Measurements from ENCODE around the gene HGF. TPM values are rescaled to one million over a fixed set of nuclear protein-coding genes. Genes with fewer than 3 reads are reported as not detected.

HGF gene
- total RNA-seq, 1 donor from 2014 or later: not detected

GRCh38 chr7:81767926-81768325 is 1.9 kb downstream of the HGF start:
- Mint-ChIP-seq H3K27me3 (ENCODE audit: low read depth) (no peaks in the 10 kb centered on the region), H3K4me3 (ENCODE audit: low read depth) (no peak overlapping the region), H3K4me1 (ENCODE audit: low read depth) (no peaks in the 10 kb centered on the region), H3K9me3 (peaks cover 6% of the 10 kb centered on the region), H3K36me3 (ENCODE audit: low read depth) (no peaks in the 10 kb centered on the region), H3K27ac (no peak overlapping the region)
- DNase-seq (ENCODE audit: low spot score): no peak
- intact Hi-C loops (cut with micrococcal nuclease): no loop called here

DNA sequence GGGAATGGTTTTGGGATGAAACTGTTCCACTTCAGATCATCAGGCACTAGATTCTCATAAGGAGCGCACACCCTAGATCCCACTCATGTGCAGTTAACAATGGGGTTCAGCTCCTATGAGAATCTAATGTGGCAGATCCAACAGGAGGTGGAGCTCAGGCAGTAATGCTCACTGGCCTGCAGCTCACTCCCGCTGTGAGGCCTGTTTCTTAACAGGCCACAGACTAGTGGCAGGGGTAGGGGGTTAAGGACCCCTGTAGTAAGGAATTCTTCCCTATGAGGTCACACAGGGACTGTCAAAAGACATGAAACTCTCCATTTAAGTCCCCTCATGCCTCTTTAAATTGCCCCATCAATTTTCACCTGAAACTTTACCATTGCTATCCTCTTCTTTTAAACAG is 8.0 kb downstream of the HGF start:
- H3K4me1 Mint-ChIP-seq (ENCODE audit: low read depth): no peaks in the 10 kb centered on the region
- H3K4me3 Mint-ChIP-seq (ENCODE audit: low read depth): no peak overlapping the region
- H3K27ac Mint-ChIP-seq: no peak overlapping the region
- no peaks in the 10 kb centered on the region for H3K27me3 Mint-ChIP-seq (ENCODE audit: low read depth)
- no peaks in the 10 kb centered on the region for H3K36me3 Mint-ChIP-seq (ENCODE audit: low read depth)
- peaks cover 3% of the 10 kb centered on the region for H3K9me3 Mint-ChIP-seq
- intact Hi-C loops (cut with micrococcal nuclease): no loop called here
- DNase-seq (ENCODE audit: low spot score): no peak

- intact Hi-C loops (cut with micrococcal nuclease): no loop called here
- Mint-ChIP-seq H3K36me3 (ENCODE audit: low read depth) (no peaks in the 10 kb centered on the region), H3K4me1 (ENCODE audit: low read depth) (no peaks in the 10 kb centered on the region), H3K27ac (no peak overlapping the region), H3K27me3 (ENCODE audit: low read depth) (no peaks in the 10 kb centered on the region), H3K4me3 (ENCODE audit: low read depth) (no peak overlapping the region), H3K9me3 (no peaks in the 10 kb centered on the region)
- no peak for DNase-seq (ENCODE audit: low spot score)
These were observed 8.8 kb downstream of the HGF start for GRCh38 chr7:81761031-81761430.

- no peak for DNase-seq (ENCODE audit: low spot score)
- Mint-ChIP-seq H3K9me3 (no peaks in the 10 kb centered on the region), H3K27me3 (ENCODE audit: low read depth) (no peaks in the 10 kb centered on the region), H3K4me3 (ENCODE audit: low read depth) (no peak overlapping the region), H3K36me3 (ENCODE audit: low read depth) (no peaks in the 10 kb centered on the region), H3K27ac (no peak overlapping the region), H3K4me1 (ENCODE audit: low read depth) (no peaks in the 10 kb centered on the region)
- intact Hi-C loops (cut with micrococcal nuclease): no loop called here
These were observed 14.7 kb downstream of the HGF start for GRCh38 chr7:81754918-81755696.

DNA sequence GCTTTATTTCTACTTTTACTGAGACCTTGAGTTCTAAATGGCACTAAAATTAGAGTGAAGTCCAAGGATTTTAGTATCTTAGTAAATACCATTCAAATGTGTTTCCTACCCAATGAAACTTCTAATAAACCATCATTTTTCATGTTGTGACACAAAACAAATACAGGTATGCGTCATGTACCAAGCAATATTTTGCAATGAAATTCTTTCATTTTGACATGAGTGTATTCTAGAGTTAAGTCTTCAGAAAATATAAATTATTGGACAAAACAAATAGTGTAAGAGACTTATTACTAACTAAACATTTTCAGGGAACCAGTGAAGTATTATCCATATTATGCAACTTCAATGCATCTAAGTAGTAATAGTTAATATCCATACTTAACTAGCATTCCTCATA is 16.5 kb downstream of the HGF start:
- intact Hi-C loops (cut with micrococcal nuclease): no loop called here
- no peak for DNase-seq (ENCODE audit: low spot score)
- no peaks in the 10 kb centered on the region for H3K9me3 Mint-ChIP-seq
- H3K36me3 Mint-ChIP-seq (ENCODE audit: low read depth): no peaks in the 10 kb centered on the region
- H3K27ac Mint-ChIP-seq: no peak overlapping the region
- H3K27me3 Mint-ChIP-seq (ENCODE audit: low read depth): no peaks in the 10 kb centered on the region
- no peak overlapping the region for H3K4me3 Mint-ChIP-seq (ENCODE audit: low read depth)
- H3K4me1 Mint-ChIP-seq (ENCODE audit: low read depth): no peaks in the 10 kb centered on the region

GRCh38 chr7:81752318-81752714 is 17.5 kb downstream of the HGF start:
- Mint-ChIP-seq H3K4me1 (ENCODE audit: low read depth) (no peaks in the 10 kb centered on the region), H3K4me3 (ENCODE audit: low read depth) (no peak overlapping the region), H3K36me3 (ENCODE audit: low read depth) (no peaks in the 10 kb centered on the region), H3K9me3 (no peaks in the 10 kb centered on the region), H3K27ac (no peak overlapping the region), H3K27me3 (ENCODE audit: low read depth) (no peaks in the 10 kb centered on the region)
- intact Hi-C loops (cut with micrococcal nuclease): no loop called here
- no peak for DNase-seq (ENCODE audit: low spot score)

- Mint-ChIP-seq H3K27ac (no peak overlapping the region), H3K36me3 (ENCODE audit: low read depth) (no peaks in the 10 kb centered on the region)
These were observed 18.1 kb downstream of the HGF start for GRCh38 chr7:81751619-81752317.

GRCh38 chr7:81745637-81746036 is 24.2 kb downstream of the HGF start:
- intact Hi-C loops (cut with micrococcal nuclease): no loop called here
- Mint-ChIP-seq H3K36me3 (ENCODE audit: low read depth) (no peaks in the 10 kb centered on the region), H3K4me1 (ENCODE audit: low read depth) (no peaks in the 10 kb centered on the region), H3K27me3 (ENCODE audit: low read depth) (no peaks in the 10 kb centered on the region), H3K4me3 (ENCODE audit: low read depth) (no peak overlapping the region), H3K9me3 (no peaks in the 10 kb centered on the region), H3K27ac (no peak overlapping the region)
- no peak for DNase-seq (ENCODE audit: low spot score)

More at GRCh38 chr7:81751619-81752317, 18.1 kb downstream of the HGF start:
- no peak overlapping the region for H3K4me3 Mint-ChIP-seq (ENCODE audit: low read depth)
- H3K27me3 Mint-ChIP-seq (ENCODE audit: low read depth): no peaks in the 10 kb centered on the region
- no peak for DNase-seq (ENCODE audit: low spot score)
- H3K9me3 Mint-ChIP-seq: no peaks in the 10 kb centered on the region
- intact Hi-C loops (cut with micrococcal nuclease): no loop called here
- no peaks in the 10 kb centered on the region for H3K4me1 Mint-ChIP-seq (ENCODE audit: low read depth)

- Mint-ChIP-seq H3K4me1 (ENCODE audit: low read depth) (no peaks in the 10 kb centered on the region), H3K27ac (no peak overlapping the region), H3K9me3 (no peaks in the 10 kb centered on the region), H3K4me3 (ENCODE audit: low read depth) (no peak overlapping the region), H3K27me3 (ENCODE audit: low read depth) (no peaks in the 10 kb centered on the region), H3K36me3 (ENCODE audit: low read depth) (no peaks in the 10 kb centered on the region)
- intact Hi-C loops (cut with micrococcal nuclease): no loop called here
- DNase-seq (ENCODE audit: low spot score): no peak
These were observed 25.5 kb downstream of the HGF start for GRCh38 chr7:81744389-81744788.

DNA sequence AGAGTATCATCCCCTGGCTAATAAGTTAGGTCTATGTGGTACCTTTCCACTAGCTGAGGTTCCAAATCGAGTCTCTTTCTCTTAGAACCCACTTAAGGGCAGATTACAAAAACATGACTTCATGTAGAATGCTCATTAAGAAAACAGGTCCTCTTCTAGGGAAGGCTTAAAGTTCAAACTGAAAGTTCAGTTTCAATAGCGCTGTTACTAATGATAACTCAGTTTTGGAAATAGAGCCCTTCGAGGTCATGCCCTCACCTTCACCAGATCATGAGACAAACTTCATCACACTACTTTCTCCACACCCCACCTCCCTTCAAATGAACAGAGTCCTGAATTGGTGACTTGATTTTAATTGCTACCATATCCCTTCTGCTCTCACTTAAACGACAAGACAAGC is 26.2 kb downstream of the HGF start:
- Mint-ChIP-seq H3K27me3 (ENCODE audit: low read depth) (no peaks in the 10 kb centered on the region), H3K27ac (no peak overlapping the region), H3K36me3 (ENCODE audit: low read depth) (no peaks in the 10 kb centered on the region)

GRCh38 chr7:81743201-81743600 is 26.6 kb downstream of the HGF start:
- intact Hi-C loops (cut with micrococcal nuclease): no loop called here
- Mint-ChIP-seq H3K27me3 (ENCODE audit: low read depth) (no peaks in the 10 kb centered on the region), H3K9me3 (no peaks in the 10 kb centered on the region), H3K4me3 (ENCODE audit: low read depth) (no peak overlapping the region), H3K27ac (no peak overlapping the region), H3K4me1 (ENCODE audit: low read depth) (no peaks in the 10 kb centered on the region), H3K36me3 (ENCODE audit: low read depth) (no peaks in the 10 kb centered on the region)
- DNase-seq (ENCODE audit: low spot score): no peak

More for the DNA sequence above, 26.2 kb downstream of the HGF start:
- intact Hi-C loops (cut with micrococcal nuclease): no loop called here
- no peak for DNase-seq (ENCODE audit: low spot score)
- Mint-ChIP-seq H3K9me3 (no peaks in the 10 kb centered on the region), H3K4me3 (ENCODE audit: low read depth) (no peak overlapping the region), H3K4me1 (ENCODE audit: low read depth) (no peaks in the 10 kb centered on the region)

DNA sequence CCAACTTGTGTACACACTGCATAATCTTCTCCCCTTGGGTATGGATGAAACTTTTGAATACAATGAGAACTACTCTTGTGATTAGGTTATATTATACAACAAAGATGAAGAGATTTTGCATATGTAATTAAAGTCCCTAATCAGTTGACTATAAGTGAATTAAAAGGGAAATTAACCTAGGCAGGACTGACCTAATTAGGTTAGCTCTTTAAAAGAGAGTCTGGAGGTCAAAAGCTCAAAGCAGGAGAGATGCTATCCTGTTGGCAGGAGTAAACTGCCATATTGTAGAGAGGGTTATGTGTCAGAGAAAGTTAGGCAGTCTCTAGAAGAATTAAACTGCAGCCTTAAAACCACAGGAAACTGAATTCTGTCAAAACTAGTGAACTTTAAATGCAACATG is 29.4 kb downstream of the HGF start:
- H3K4me1 Mint-ChIP-seq (ENCODE audit: low read depth): no peaks in the 10 kb centered on the region
- no peak for DNase-seq (ENCODE audit: low spot score)
- intact Hi-C loops (cut with micrococcal nuclease): no loop called here
- no peak overlapping the region for H3K27ac Mint-ChIP-seq
- no peaks in the 10 kb centered on the region for H3K27me3 Mint-ChIP-seq (ENCODE audit: low read depth)
- no peak overlapping the region for H3K4me3 Mint-ChIP-seq (ENCODE audit: low read depth)
- H3K9me3 Mint-ChIP-seq: no peaks in the 10 kb centered on the region
- H3K36me3 Mint-ChIP-seq (ENCODE audit: low read depth): no peaks in the 10 kb centered on the region

- no peaks in the 10 kb centered on the region for H3K27me3 Mint-ChIP-seq (ENCODE audit: low read depth)
- DNase-seq (ENCODE audit: low spot score): no peak
- no peaks in the 10 kb centered on the region for H3K4me1 Mint-ChIP-seq (ENCODE audit: low read depth)
- no peak overlapping the region for H3K27ac Mint-ChIP-seq
- no peaks in the 10 kb centered on the region for H3K9me3 Mint-ChIP-seq
- intact Hi-C loops (cut with micrococcal nuclease): no loop called here
- H3K36me3 Mint-ChIP-seq (ENCODE audit: low read depth): no peaks in the 10 kb centered on the region
- H3K4me3 Mint-ChIP-seq (ENCODE audit: low read depth): no peak overlapping the region
These were observed 33.8 kb downstream of the HGF start for GRCh38 chr7:81736091-81736490.
